ENCODE measurements around the gene PDSS2.

The PDSS2 gene

GRCh38 chr6:107122748-107123147 lies 336.6 kb downstream of the PDSS2 start:
- H3K9me3 ChIP-seq (ENCODE audit: insufficient read depth, low read length, severe bottlenecking) = no peaks in the 10 kb centered on the region
- TF ChIP-seq CTCF (IDR thresholded peaks at IDR 0.05; ENCODE audit: borderline replicate concordance, extremely low read depth, low read length, poor library complexity, severe bottlenecking) (no peak), EZH2 (IDR thresholded peaks at IDR 0.05; ENCODE audit: borderline replicate concordance, low read depth, low read length, severe bottlenecking) (no peak)
- no peaks in the 10 kb centered on the region for H4K20me1 ChIP-seq (ENCODE audit: insufficient read depth, low read length)

GRCh38 chr6:107121964-107122495 lies 337.3 kb downstream of the PDSS2 start:
- Histone ChIP-seq H3K9me3 (ENCODE audit: insufficient read depth, low read length, severe bottlenecking) (no peaks in the 10 kb centered on the region), H3K4me1 (ENCODE audit: insufficient read depth, low read length) (peaks cover 5% of the 10 kb centered on the region; the same call in 1 of the 2 replicates), H3K36me3 (ENCODE audit: insufficient read depth, low read length) (no peaks in the 10 kb centered on the region), H4K20me1 (ENCODE audit: insufficient read depth, low read length) (no peaks in the 10 kb centered on the region), H2AFZ (ENCODE audit: low read depth, low read length) (no peak overlapping the region), H3K27me3 (ENCODE audit: insufficient read depth, low read length, poor library complexity) (peaks cover 3% of the 10 kb centered on the region), H3K4me3 (ENCODE audit: low read depth in 1 of 2, low read length in 2 of 2) (no peak overlapping the region), H3K9ac (ENCODE audit: low read depth, low read length) (no peak overlapping the region), H3K27ac (ENCODE audit: low read length) (no peak overlapping the region), H3K79me2 (ENCODE audit: insufficient read depth, low read length) (no peaks in the 10 kb centered on the region), H3K4me2 (ENCODE audit: insufficient read depth, low read length) (no peak overlapping the region)
- DNase-seq (no peak), ATAC-seq (ENCODE audit: insufficient read depth, low read depth) (no peak)
- no peak for TF ChIP-seq CTCF (IDR thresholded peaks at IDR 0.05; ENCODE audit: borderline replicate concordance, extremely low read depth, low read length, poor library complexity, severe bottlenecking)
- TF ChIP-seq EZH2 (IDR thresholded peaks at IDR 0.05; ENCODE audit: borderline replicate concordance, low read depth, low read length, severe bottlenecking) = no peak

More at GRCh38 chr6:107122748-107123147, 336.6 kb downstream of the PDSS2 start:
- no peak overlapping the region for H2AFZ ChIP-seq (ENCODE audit: low read depth, low read length)
- H3K4me2 ChIP-seq (ENCODE audit: insufficient read depth, low read length) = no peak overlapping the region
- no peak overlapping the region for H3K27ac ChIP-seq (ENCODE audit: low read length)
- ATAC-seq (ENCODE audit: insufficient read depth, low read depth) = no peak
- H3K79me2 ChIP-seq (ENCODE audit: insufficient read depth, low read length) = no peaks in the 10 kb centered on the region
- DNase-seq = no peak
- H3K9ac ChIP-seq (ENCODE audit: low read depth, low read length) = no peak overlapping the region
- H3K4me3 ChIP-seq (ENCODE audit: low read depth in 1 of 2, low read length in 2 of 2) = no peak overlapping the region
- no peaks in the 10 kb centered on the region for H3K36me3 ChIP-seq (ENCODE audit: insufficient read depth, low read length)
- peaks cover 5% of the 10 kb centered on the region; the same call in 1 of the 2 replicates for H3K4me1 ChIP-seq (ENCODE audit: insufficient read depth, low read length)
- no peaks in the 10 kb centered on the region for H3K27me3 ChIP-seq (ENCODE audit: insufficient read depth, low read length, poor library complexity)

GRCh38 chr6:107121266-107121665 lies 338.1 kb downstream of the PDSS2 start:
- no peak overlapping the region for H3K4me2 ChIP-seq (ENCODE audit: insufficient read depth, low read length)
- no peak for ATAC-seq (ENCODE audit: insufficient read depth, low read depth)

More at GRCh38 chr6:107121266-107121665, 338.1 kb downstream of the PDSS2 start:
- Histone ChIP-seq H3K9me3 (ENCODE audit: insufficient read depth, low read length, severe bottlenecking) (no peaks in the 10 kb centered on the region), H4K20me1 (ENCODE audit: insufficient read depth, low read length) (no peaks in the 10 kb centered on the region), H3K9ac (ENCODE audit: low read depth, low read length) (no peak overlapping the region), H2AFZ (ENCODE audit: low read depth, low read length) (no peak overlapping the region), H3K4me1 (ENCODE audit: insufficient read depth, low read length) (peaks cover 7% of the 10 kb centered on the region), H3K36me3 (ENCODE audit: insufficient read depth, low read length) (no peaks in the 10 kb centered on the region), H3K4me3 (ENCODE audit: low read depth in 1 of 2, low read length in 2 of 2) (no peak overlapping the region), H3K27ac (ENCODE audit: low read length) (no peak overlapping the region), H3K27me3 (ENCODE audit: insufficient read depth, low read length, poor library complexity) (peaks cover 11% of the 10 kb centered on the region), H3K79me2 (ENCODE audit: insufficient read depth, low read length) (no peaks in the 10 kb centered on the region)
- DNase-seq = no peak
- no peak for TF ChIP-seq CTCF (IDR thresholded peaks at IDR 0.05; ENCODE audit: borderline replicate concordance, extremely low read depth, low read length, poor library complexity, severe bottlenecking)
- no peak for TF ChIP-seq EZH2 (IDR thresholded peaks at IDR 0.05; ENCODE audit: borderline replicate concordance, low read depth, low read length, severe bottlenecking)
